GM12878 (cell line): ENCODE measurements around the gene CANX. TPM values are rescaled to one million over a fixed set of nuclear protein-coding genes. Genes with fewer than 3 reads are reported as not detected.

Experiments used
- BMI1 ChIP-seq: fragments of 450-650 bp; IDR thresholded peaks from 2 replicates; pipeline ENCODE4 v1.6.1; 2016; ENCODE audit warnings: mild to moderate bottlenecking, moderate library complexity, borderline replicate concordance
- CHD2 ChIP-seq: IDR thresholded peaks from 2 replicates; pipeline ENCODE4 v1.6.1; 2011; ENCODE audit warnings: low read depth, low read length, improper control_type of control experiment, borderline replicate concordance
- ETV6 ChIP-seq, 2 experiments: fragments of 450-650 bp in 1 of 2; IDR thresholded peaks in 1 of 2; conservative IDR thresholded peaks in 1 of 2; 2 replicates each; pipeline ENCODE4 v1.6.1; 2014; ENCODE audit warnings: antibody characterized with exemption in 1 of 2, borderline replicate concordance in 1 of 2, low read depth in 1 of 2, mild to moderate bottlenecking in 1 of 2, moderate library complexity in 1 of 2
- IKZF1 ChIP-seq: fragments of 450-650 bp; conservative IDR thresholded peaks from 2 replicates; pipeline ENCODE4 v1.6.1; 2017; ENCODE audit warnings: antibody characterized with exemption, mild to moderate bottlenecking
- JUNB ChIP-seq: IDR thresholded peaks from 2 replicates; pipeline ENCODE4 v1.6.1; 2016; ENCODE audit warnings: antibody characterized with exemption, mild to moderate bottlenecking
- JUND ChIP-seq: IDR thresholded peaks from 2 replicates; pipeline ENCODE4 v1.6.1; 2012; ENCODE audit warnings: low read depth, mild to moderate bottlenecking, low read length, improper control_type of control experiment, moderate library complexity
- MEF2B ChIP-seq: fragments of 450-650 bp; IDR thresholded peaks from 2 replicates; pipeline ENCODE4 v1.6.1; 2018; ENCODE audit warnings: mild to moderate bottlenecking, moderate library complexity; ENCODE audit not compliant: partially characterized antibody, poor library complexity, severe bottlenecking
- NR2C1 ChIP-seq: fragments of 450-650 bp; IDR thresholded peaks from 2 replicates; pipeline ENCODE4 v1.6.1; 2017; ENCODE audit warnings: antibody characterized with exemption, mild to moderate bottlenecking, moderate library complexity
- PAX5 ChIP-seq: IDR thresholded peaks from 2 replicates; pipeline ENCODE4 v1.6.1; 2011; ENCODE audit warnings: low read depth, low read length, borderline replicate concordance
- PKNOX1 ChIP-seq: fragments of 450-650 bp; IDR thresholded peaks from 2 replicates; pipeline ENCODE4 v1.6.1; 2016; ENCODE audit warnings: mild to moderate bottlenecking
- PRDM15 ChIP-seq: fragments of 450-650 bp; formaldehyde crosslinking; IDR thresholded peaks from 2 replicates; pipeline ENCODE4 v1.4.0; 2020; ENCODE audit warnings: mild to moderate bottlenecking, moderate library complexity
- RBBP5 ChIP-seq: fragments of 200-600 bp; sonication (generic); conservative IDR thresholded peaks from 2 replicates; pipeline ENCODE4 v1.6.1; 2016
- SMAD1 ChIP-seq: fragments of 450-650 bp; IDR thresholded peaks from 2 replicates; pipeline ENCODE4 v1.6.1; 2018; ENCODE audit warnings: mild to moderate bottlenecking, low read depth; ENCODE audit not compliant: partially characterized antibody
- SRF ChIP-seq, 2 experiments: IDR thresholded peaks; 2 replicates each; pipeline ENCODE4 v1.6.1; 2011; ENCODE audit warnings: low read depth in 2 of 2, low read length in 2 of 2, mild to moderate bottlenecking in 1 of 2, moderate library complexity in 1 of 2
- STAT1 ChIP-seq: fragments of 450-650 bp; conservative IDR thresholded peaks from 2 replicates; pipeline ENCODE4 v1.6.1; 2014; ENCODE audit warnings: antibody characterized with exemption, mild to moderate bottlenecking
- USF2 ChIP-seq: IDR thresholded peaks from 2 replicates; pipeline ENCODE4 v1.6.1; 2011; ENCODE audit warnings: low read depth, low read length, improper control_type of control experiment, borderline replicate concordance
- ZNF24 ChIP-seq: fragments of 450-650 bp; IDR thresholded peaks from 2 replicates; pipeline ENCODE4 v1.6.1; 2017; ENCODE audit warnings: antibody characterized with exemption, mild to moderate bottlenecking
- ZNF384 ChIP-seq: IDR thresholded peaks from 2 replicates; pipeline ENCODE4 v1.6.1; 2012; ENCODE audit warnings: low read depth, mild to moderate bottlenecking, low read length, improper control_type of control experiment, borderline replicate concordance
- ZNF592 ChIP-seq: fragments of 450-650 bp; IDR thresholded peaks from 2 replicates; pipeline ENCODE4 v1.6.1; 2017; ENCODE audit warnings: mild to moderate bottlenecking, moderate library complexity
- polyA plus RNA-seq, 11 experiments: library from polyadenylated mRNA; depleted of rRNA in 4 of 11; unstranded in 6 of 11; stranded (reverse) in 5 of 11; fragments of >200 nt; fragmentation: Nextera tagmentation in 4 of 11; fragmentation: Illumina TruSeq in 1 of 11; extraction: Ambion mirVana in 4 of 11; extraction: Trizol in 1 of 11; gene quantifications; 1 replicate in 1 of 11; 2 replicates in 10 of 11; pipeline versions ENCODE4 v1.2.1 to v1.2.3, GENCODE V29; 2011 to 2016; ENCODE audit warnings: inconsistent platforms in 2 of 11, missing spikeins in 2 of 11, low read depth in 1 of 11
- total RNA-seq, 4 experiments: library from RNA; depleted of rRNA in 3 of 4; stranded (reverse); fragments of >200 nt in 3 of 4; fragmentation: Illumina TruSeq in 1 of 4; extraction: Trizol in 1 of 4; gene quantifications; 2 replicates each; pipeline versions ENCODE4 v1.2.1 to v1.2.3, GENCODE V29; 2013 to 2021

CANX gene
- total and polyA plus RNA-seq, 10 of the 15 experiments (the other 5 are each of a cell fraction or from before 2014, with no cell fraction given): 78.2 to 602 (median 412) TPM

GRCh38 chr5:179699616-179700237, 960 bp downstream of the CANX start (continued):
- TF ChIP-seq CHD2: no peak
- no peak for TF ChIP-seq MEF2B
- no peak for TF ChIP-seq STAT1
- no peak for TF ChIP-seq PRDM15 (CRISPR knock-in tag)
- TF ChIP-seq ZNF384: no peak
- TF ChIP-seq ZNF592: no peak
- 0 out of 2 replicates have a peak, but pooled peaks have one; percentile 10 for TF ChIP-seq PAX5
- TF ChIP-seq RBBP5: no peak
- no peak for TF ChIP-seq SRF (IDR thresholded peaks at IDR 0.05; ENCODE audit: low read depth in 2 of 2, low read length in 2 of 2)
- no peak for TF ChIP-seq PKNOX1
- no peak for TF ChIP-seq ZNF24
- TF ChIP-seq BMI1: no peak
- peak; percentile 5; the same call in 1 of the 2 replicates for TF ChIP-seq IKZF1
- no peak for TF ChIP-seq JUND
- no peak for TF ChIP-seq USF2
- peak; percentile 58; the same call in 1 of the 2 replicates for TF ChIP-seq JUNB
- no peak for TF ChIP-seq SMAD1
- TF ChIP-seq ETV6 (conservative IDR thresholded peaks at IDR 0.05 in 1 of 2, IDR thresholded peaks at IDR 0.05 in 1 of 2; ENCODE audit: borderline replicate concordance in 1 of 2, low read depth in 1 of 2): no peak
- no peak for TF ChIP-seq NR2C1
